Testis (tissue), 2 donors: ENCODE data around the gene FXYD5.

Source experiments
- CTCF ChIP-seq, 3 experiments: fragments of 450-650 bp in 2 of 3; fragments of 200-600 bp in 1 of 3; sonication (generic) in 1 of 3; IDR thresholded peaks; one replicate each; pipeline ENCODE4 v1.5.1; 2016 to 2019; ENCODE audit warnings: antibody characterized with exemption in 3 of 3, mild to moderate bottlenecking in 2 of 3, moderate library complexity in 1 of 3
- POLR2A ChIP-seq: fragments of 450-650 bp; IDR thresholded peaks from one replicate; pipeline ENCODE4 v1.6.1; 2017; ENCODE audit warnings: antibody characterized with exemption, mild to moderate bottlenecking, moderate library complexity

- no peak for TF ChIP-seq CTCF (IDR thresholded peaks at IDR 0.05)
- TF ChIP-seq POLR2A, result no peak
These were observed 19.7 kb downstream of the FXYD5 start for GRCh38 chr19:35174226-35174625.
